GM10847 (cell line): ENCODE measurements around the gene DOCK4.

Experiments used
- POLR2A ChIP-seq: IDR thresholded peaks from 2 replicates; pipeline ENCODE4 v1.6.1; 2011; ENCODE audit not compliant: insufficient read length; ENCODE audit errors: extremely low read depth

The DOCK4 gene

GRCh38 chr7:112206238-112206990 is at the start of gene DOCK4, which contains the start of gene ZNF277:
Gene DOCK4, minus strand, starts transcription at chr7:112206399. Its CDS starts 261 bp downstream, at chr7:112206138.
Gene ZNF277, plus strand, starts transcription at chr7:112206695. Its CDS starts 22 bp downstream, at chr7:112206717.
- TF ChIP-seq POLR2A = peak; percentile 9

GRCh38 chr7:112255388-112255720 is 49.2 kb upstream of the DOCK4 start:
- no peak for TF ChIP-seq POLR2A

GRCh38 chr7:112254709-112255387 is 48.6 kb upstream of the DOCK4 start:
- TF ChIP-seq POLR2A = no peak

GRCh38 chr7:112254156-112254555 is 48.0 kb upstream of the DOCK4 start:
- TF ChIP-seq POLR2A = no peak

GRCh38 chr7:112252691-112253090 is 46.5 kb upstream of the DOCK4 start:
- no peak for TF ChIP-seq POLR2A

GRCh38 chr7:112252141-112252540 is 45.9 kb upstream of the DOCK4 start:
- TF ChIP-seq POLR2A = no peak

GRCh38 chr7:112248598-112248997 is 42.4 kb upstream of the DOCK4 start:
- TF ChIP-seq POLR2A = no peak

- TF ChIP-seq POLR2A = no peak
These were observed 32.8 kb upstream of the DOCK4 start for GRCh38 chr7:112238852-112239610.

GRCh38 chr7:112238330-112238729 is 32.1 kb upstream of the DOCK4 start:
- TF ChIP-seq POLR2A = no peak

- TF ChIP-seq POLR2A = no peak
These were observed 30.4 kb upstream of the DOCK4 start for GRCh38 chr7:112236597-112236996.

GRCh38 chr7:112234147-112234546 is 27.9 kb upstream of the DOCK4 start:
- no peak for TF ChIP-seq POLR2A

- no peak for TF ChIP-seq POLR2A
These were observed 27.0 kb upstream of the DOCK4 start for GRCh38 chr7:112233048-112233697.

- no peak for TF ChIP-seq POLR2A
These were observed 26.2 kb upstream of the DOCK4 start for GRCh38 chr7:112232212-112232978.

GRCh38 chr7:112228632-112229031 is 22.4 kb upstream of the DOCK4 start:
- TF ChIP-seq POLR2A = no peak
